Activated T-helper 1 cell treated with anti-CD3 and anti-CD28 coated beads, Interleukin-12 subunit alpha, Interleukin-12 subunit beta, Interleukin-2, Interleukin-4 antibody, amounts not matched to agents 30 ng/mL and 10 ng/mL and 1 ng/mL, durations not matched to agents 14 hours and 24 hours and 36 hours (primary cell): ENCODE data around the gene ERC1. TPM values are rescaled to one million over a fixed set of nuclear protein-coding genes. Genes with fewer than 3 reads are reported as not detected.

Experiments
- DNase-seq: peaks from one replicate; pipeline ENCODE4 v3.0.0; 2021; ENCODE audit warnings: low spot score
- H3K27ac Mint-ChIP-seq: one replicate; pipeline ENCODE4 v1.8.0; 2021; ENCODE audit warnings: mild to moderate bottlenecking, mixed read lengths
- H3K27me3 Mint-ChIP-seq: one replicate; pipeline ENCODE4 v1.8.0; 2022; ENCODE audit warnings: mild to moderate bottlenecking, moderate library complexity, mixed read lengths; ENCODE audit not compliant: insufficient read depth
- H3K36me3 Mint-ChIP-seq: one replicate; pipeline ENCODE4 v1.8.0; 2021; ENCODE audit warnings: low read depth, mixed read lengths
- H3K4me1 Mint-ChIP-seq: one replicate; pipeline ENCODE4 v1.8.0; 2021; ENCODE audit warnings: low read depth, mixed read lengths
- H3K4me3 Mint-ChIP-seq: one replicate; pipeline ENCODE4 v1.8.0; 2021; ENCODE audit warnings: mild to moderate bottlenecking, moderate library complexity, mixed read lengths
- H3K9me3 Mint-ChIP-seq: one replicate; pipeline ENCODE4 v1.8.0; 2021; ENCODE audit warnings: mixed read lengths
- intact Hi-C: fragments of 100-400 bp; cut with micrococcal nuclease; formaldehyde crosslinking; loops from one replicate; pipeline ENCODE4 v1.15.1; 2024
- total RNA-seq: library from RNA; stranded (reverse); gene quantifications from 2 replicates; pipeline ENCODE4 v1.2.3, GENCODE V29; 2022

The ERC1 gene
- total RNA-seq, 1 donor from 2014 or later = 33.6 TPM

DNA sequence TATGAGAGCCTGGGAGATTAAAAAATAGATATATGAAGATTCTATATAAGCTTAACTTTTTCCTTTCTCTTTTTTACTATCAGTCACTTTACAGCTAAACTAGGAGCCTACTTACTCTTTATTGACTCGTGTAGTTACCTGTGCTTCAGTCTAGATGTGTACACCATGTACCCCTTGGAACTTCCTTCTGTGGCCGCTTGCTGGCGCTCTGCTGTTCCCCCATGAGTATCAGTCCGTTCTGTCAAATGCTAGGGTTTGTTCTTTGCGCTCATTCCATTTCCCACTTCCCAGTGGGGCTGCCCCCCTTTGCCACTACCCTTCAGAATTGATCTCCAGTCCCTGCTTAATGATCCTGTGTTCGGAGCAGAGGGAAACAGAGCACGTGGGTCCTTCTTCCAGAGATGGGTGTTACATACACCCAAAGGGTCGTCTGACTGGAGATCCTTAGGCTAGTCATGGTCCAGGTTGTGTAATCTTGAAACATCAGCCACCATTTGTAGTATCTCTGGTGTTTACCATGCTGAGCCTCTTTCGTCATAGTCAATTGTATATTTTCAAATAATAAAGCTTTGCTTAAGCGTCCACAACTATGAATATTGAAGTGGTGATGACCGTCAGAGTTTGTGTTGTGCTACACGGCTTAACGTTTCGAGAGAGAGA, 443.4 kb downstream of the ERC1 start:
- Mint-ChIP-seq H3K27ac (no peak overlapping the region), H3K4me1 (no peaks in the 10 kb centered on the region), H3K27me3 (no peaks in the 10 kb centered on the region), H3K36me3 (no peaks in the 10 kb centered on the region), H3K9me3 (no peaks in the 10 kb centered on the region), H3K4me3 (no peak overlapping the region)
- no peak for DNase-seq
- intact Hi-C loops = no loop called here

DNA sequence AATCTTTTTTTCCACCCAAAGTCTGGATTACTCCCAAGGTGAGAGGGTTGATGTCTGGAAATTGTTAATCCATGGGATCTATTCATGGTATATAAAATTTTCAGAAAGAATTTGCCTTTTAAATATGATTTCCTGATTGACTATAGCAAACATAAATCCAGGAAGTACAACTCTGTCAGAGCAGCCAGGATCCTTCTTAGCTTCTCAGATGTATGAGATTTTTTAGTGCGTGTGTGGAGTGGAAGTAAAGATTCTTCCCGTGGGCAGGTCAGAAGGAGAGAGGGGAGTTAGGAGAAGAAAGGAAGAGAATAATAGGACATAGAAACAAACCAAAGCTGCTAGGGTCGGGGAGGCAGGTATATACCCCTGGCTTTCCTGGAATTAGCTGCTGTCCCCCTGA, 444.0 kb downstream of the ERC1 start:
- no peak for DNase-seq
- no peaks in the 10 kb centered on the region for H3K4me1 Mint-ChIP-seq
- H3K27me3 Mint-ChIP-seq = no peaks in the 10 kb centered on the region
- no peaks in the 10 kb centered on the region for H3K9me3 Mint-ChIP-seq
- H3K27ac Mint-ChIP-seq = no peak overlapping the region
- no peaks in the 10 kb centered on the region for H3K36me3 Mint-ChIP-seq
- intact Hi-C loops = no loop called here
- no peak overlapping the region for H3K4me3 Mint-ChIP-seq

DNA sequence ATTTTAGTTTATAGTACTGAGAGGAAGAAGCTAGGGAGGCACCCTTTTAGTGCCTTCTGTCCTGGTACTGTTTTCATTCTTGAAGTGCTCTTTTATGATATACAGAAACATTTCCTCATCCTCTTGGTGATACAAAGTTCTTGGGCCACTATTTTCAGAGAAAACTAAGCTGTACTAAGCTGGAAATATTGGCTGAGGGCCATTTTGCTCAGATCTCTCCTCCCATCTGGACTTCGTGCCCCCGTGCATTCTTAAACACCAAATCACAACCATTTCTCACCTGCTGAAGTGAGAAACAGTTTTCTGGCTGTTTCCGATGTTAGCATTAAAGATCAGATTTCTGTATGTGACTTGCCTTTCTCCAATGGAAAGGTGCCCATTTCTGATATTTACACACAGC, 444.4 kb downstream of the ERC1 start:
- Mint-ChIP-seq H3K36me3 (no peaks in the 10 kb centered on the region), H3K27me3 (no peaks in the 10 kb centered on the region), H3K4me1 (no peaks in the 10 kb centered on the region), H3K9me3 (no peaks in the 10 kb centered on the region), H3K27ac (no peak overlapping the region), H3K4me3 (no peak overlapping the region)
- no peak for DNase-seq
- intact Hi-C loops = no loop called here

DNA sequence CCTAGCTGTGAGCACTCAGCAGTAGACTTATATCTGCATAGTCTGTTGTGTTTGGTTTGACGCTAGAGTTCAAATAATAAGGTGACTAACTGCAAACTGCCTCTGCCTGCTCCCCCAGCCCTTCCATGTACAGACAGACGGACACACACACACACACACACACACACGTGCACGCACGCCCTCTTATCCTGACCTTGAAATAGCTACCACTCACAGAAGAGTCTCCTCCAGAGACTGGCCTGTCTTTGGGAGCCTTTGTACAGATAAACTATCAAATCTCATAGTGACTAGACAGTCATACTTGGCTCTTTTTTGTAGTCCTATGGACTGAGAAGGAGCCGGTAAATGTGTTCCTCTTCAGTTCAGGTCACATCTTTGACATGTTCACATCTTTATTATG, 445.0 kb downstream of the ERC1 start:
- no peak overlapping the region for H3K27ac Mint-ChIP-seq
- no peaks in the 10 kb centered on the region for H3K27me3 Mint-ChIP-seq
- H3K4me1 Mint-ChIP-seq = no peaks in the 10 kb centered on the region
- no peak overlapping the region for H3K4me3 Mint-ChIP-seq
- intact Hi-C loops = no loop called here
- H3K36me3 Mint-ChIP-seq = no peaks in the 10 kb centered on the region
- no peak for DNase-seq
- H3K9me3 Mint-ChIP-seq = no peaks in the 10 kb centered on the region

DNA sequence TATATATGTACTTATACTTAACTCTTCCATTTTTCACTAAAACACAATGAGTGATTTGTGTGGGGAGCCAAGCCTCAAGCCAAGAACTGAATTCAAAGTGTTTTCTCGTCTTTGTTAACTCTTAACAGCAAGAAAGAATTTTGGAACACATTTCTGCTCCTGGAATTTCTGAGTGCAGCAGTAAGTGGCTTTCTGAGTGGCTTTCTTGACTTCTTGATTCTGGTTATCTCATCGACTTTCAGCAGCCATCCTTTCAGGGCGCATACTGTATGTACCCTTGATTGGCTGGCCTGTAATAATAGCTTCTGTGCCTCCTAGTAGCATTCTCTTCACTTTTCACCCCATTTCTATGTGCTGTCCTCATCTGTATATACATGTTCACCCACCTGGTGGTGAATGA, 446.0 kb downstream of the ERC1 start:
- no peak for DNase-seq
- no peak overlapping the region for H3K4me3 Mint-ChIP-seq
- no peak overlapping the region for H3K27ac Mint-ChIP-seq
- H3K36me3 Mint-ChIP-seq = no peaks in the 10 kb centered on the region
- intact Hi-C loops = no loop called here
- H3K9me3 Mint-ChIP-seq = no peaks in the 10 kb centered on the region
- no peaks in the 10 kb centered on the region for H3K4me1 Mint-ChIP-seq
- no peaks in the 10 kb centered on the region for H3K27me3 Mint-ChIP-seq

DNA sequence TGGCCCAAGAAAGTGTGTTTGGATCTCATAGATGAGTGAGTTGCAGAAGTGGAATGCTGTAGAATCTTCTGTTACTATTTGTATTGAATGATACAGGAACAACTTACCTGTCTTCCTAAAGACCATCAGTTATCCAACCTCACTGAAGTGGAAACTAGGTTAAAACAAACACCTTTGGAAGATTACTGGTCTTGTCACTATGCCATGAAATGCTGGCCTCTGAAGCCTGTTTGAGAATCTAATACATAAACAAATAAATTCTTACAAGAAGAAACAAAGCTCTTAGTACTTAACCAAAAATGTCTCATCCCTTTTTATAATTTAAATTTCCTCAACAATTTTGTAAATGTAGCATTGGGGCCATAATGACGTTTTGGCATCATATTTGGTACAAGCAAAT, 448.2 kb downstream of the ERC1 start:
- H3K27me3 Mint-ChIP-seq = no peaks in the 10 kb centered on the region
- H3K4me1 Mint-ChIP-seq = no peaks in the 10 kb centered on the region
- DNase-seq = no peak
- H3K4me3 Mint-ChIP-seq = no peak overlapping the region
- H3K9me3 Mint-ChIP-seq = no peaks in the 10 kb centered on the region
- H3K36me3 Mint-ChIP-seq = no peaks in the 10 kb centered on the region
- no peak overlapping the region for H3K27ac Mint-ChIP-seq
- intact Hi-C loops = no loop called here

DNA sequence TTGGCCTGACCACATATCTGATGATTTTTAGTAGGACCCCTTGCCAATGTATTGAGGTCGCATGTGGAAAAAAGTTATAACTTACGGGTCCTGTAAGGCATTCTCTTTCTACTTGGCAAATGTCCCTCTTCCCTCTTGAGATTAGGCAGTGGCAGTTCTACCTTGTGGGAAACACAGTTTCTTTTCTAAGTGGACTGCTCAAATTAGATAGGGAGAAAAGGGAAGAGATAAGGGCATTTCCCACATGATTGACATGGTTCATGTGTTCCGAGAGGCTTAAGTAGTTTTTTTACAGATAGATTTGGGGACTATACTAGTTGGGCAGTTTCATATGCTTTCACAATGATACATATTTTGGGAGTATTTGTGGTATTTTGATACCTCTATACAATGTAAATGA, 448.7 kb downstream of the ERC1 start:
- no peak for DNase-seq
- no peaks in the 10 kb centered on the region for H3K9me3 Mint-ChIP-seq
- H3K4me3 Mint-ChIP-seq = no peak overlapping the region
- H3K27me3 Mint-ChIP-seq = no peaks in the 10 kb centered on the region
- H3K4me1 Mint-ChIP-seq = no peaks in the 10 kb centered on the region
- H3K36me3 Mint-ChIP-seq = no peaks in the 10 kb centered on the region
- intact Hi-C loops = no loop called here
- no peak overlapping the region for H3K27ac Mint-ChIP-seq

DNA sequence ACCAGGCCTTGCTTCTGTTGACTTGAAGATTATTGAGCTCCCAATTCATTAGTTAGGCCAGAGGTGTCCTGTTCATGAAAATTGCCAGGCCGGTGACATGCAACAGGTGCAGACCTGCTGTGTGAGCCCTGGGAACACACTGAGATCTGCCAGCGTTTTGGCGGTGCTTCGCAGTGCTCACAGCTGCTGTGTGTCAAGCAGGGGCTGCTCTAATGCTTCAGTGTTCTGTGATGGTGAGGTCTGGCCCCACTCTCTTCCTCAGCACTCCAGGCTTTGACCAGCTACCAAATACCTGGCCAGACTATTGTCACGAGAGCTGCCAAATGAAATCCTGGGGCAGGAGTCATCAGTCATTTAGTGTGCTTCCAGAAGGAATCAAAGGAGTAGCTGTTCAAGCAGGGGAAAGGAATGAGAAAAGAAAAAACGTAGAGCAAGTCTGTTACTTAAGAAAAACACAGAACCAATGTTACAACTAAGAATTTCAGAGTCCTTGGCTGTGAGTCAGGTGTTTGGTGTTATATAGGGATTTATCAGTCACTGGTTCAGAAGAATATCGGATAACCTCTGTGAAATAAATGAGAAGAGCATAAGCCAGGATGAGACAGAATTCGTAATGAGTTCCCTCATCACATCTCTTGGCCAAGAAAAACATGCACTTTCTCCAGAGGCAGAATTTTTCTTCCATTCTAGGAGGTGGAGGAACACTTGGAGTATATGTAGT, 452.6 kb downstream of the ERC1 start:
- H3K27ac Mint-ChIP-seq = no peak overlapping the region
- intact Hi-C loops = no loop called here
- H3K36me3 Mint-ChIP-seq = peaks cover 8% of the 10 kb centered on the region
- DNase-seq = no peak
- H3K4me1 Mint-ChIP-seq = no peaks in the 10 kb centered on the region
- H3K4me3 Mint-ChIP-seq = no peak overlapping the region
- no peaks in the 10 kb centered on the region for H3K9me3 Mint-ChIP-seq
- H3K27me3 Mint-ChIP-seq = no peaks in the 10 kb centered on the region

DNA sequence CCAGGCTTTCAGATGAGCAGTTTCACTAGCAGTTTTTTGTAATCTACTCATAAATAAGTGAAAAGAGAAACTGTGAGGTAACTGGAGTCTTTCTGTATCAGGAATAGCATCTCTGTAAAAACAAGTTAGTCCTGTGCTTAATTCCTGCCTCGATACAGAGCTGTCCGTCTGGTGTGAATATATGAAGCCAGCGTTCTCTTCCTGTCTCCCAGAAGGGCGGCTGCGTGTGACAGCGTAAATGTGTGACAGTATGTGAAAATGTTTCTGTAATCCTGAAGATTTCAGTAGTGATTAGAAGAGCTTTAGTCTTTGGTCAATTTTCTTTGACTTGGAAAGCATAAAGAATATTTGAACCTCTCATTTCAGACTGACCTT, 453.1 kb downstream of the ERC1 start:
- no peak overlapping the region for H3K4me3 Mint-ChIP-seq
- no peaks in the 10 kb centered on the region for H3K27me3 Mint-ChIP-seq
- intact Hi-C loops = no loop called here
- H3K4me1 Mint-ChIP-seq = no peaks in the 10 kb centered on the region
- no peaks in the 10 kb centered on the region for H3K9me3 Mint-ChIP-seq
- DNase-seq = no peak
- no peak overlapping the region for H3K27ac Mint-ChIP-seq
- peaks cover 8% of the 10 kb centered on the region for H3K36me3 Mint-ChIP-seq

DNA sequence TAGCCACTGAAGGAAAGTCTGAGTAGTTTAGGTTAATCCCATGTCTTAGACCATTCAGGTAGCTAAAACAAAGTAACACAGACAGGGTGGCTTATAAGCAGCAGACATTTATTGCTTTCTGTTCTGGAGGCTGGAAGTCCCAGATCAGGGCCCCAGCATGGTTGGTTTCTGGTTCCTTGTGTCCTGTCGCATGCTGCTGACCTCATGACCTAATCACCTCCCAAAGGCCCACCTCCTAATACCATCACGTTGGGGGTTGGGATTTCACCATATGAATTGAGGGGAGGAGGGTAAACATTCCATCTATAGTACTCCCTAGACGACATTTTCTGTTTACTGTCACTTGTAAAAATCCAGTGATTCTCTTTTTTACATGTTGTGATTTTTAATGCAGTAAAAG, 454.8 kb downstream of the ERC1 start:
- H3K36me3 Mint-ChIP-seq = peaks cover 8% of the 10 kb centered on the region
- H3K27ac Mint-ChIP-seq = no peak overlapping the region
- no peaks in the 10 kb centered on the region for H3K4me1 Mint-ChIP-seq
- H3K9me3 Mint-ChIP-seq = no peaks in the 10 kb centered on the region
- H3K27me3 Mint-ChIP-seq = no peaks in the 10 kb centered on the region
- DNase-seq = no peak
- intact Hi-C loops = no loop called here
- H3K4me3 Mint-ChIP-seq = no peak overlapping the region

DNA sequence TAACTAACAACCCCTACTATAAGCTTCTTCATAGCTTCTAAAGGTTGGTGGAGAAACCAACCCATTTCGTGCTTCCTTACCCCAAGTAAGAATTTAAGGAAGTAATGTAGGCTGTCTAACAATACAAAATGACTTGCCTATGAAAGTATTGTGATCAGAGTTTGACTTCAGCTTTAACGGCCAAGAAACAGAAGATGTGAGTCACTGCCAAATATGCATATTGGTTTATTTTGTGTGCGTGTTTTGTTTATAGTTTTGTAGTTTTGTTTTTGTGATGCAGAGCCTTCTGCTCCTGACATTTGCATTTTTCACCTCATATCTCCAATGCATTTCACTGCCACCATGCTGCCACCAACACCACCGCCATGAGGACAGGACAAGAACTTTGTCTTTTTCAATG, 457.3 kb downstream of the ERC1 start:
- Mint-ChIP-seq H3K27me3 (no peaks in the 10 kb centered on the region), H3K27ac (no peak overlapping the region), H3K36me3 (peaks cover 8% of the 10 kb centered on the region), H3K4me3 (no peak overlapping the region), H3K9me3 (no peaks in the 10 kb centered on the region), H3K4me1 (no peaks in the 10 kb centered on the region)
- no peak for DNase-seq
- intact Hi-C loops = no loop called here

DNA sequence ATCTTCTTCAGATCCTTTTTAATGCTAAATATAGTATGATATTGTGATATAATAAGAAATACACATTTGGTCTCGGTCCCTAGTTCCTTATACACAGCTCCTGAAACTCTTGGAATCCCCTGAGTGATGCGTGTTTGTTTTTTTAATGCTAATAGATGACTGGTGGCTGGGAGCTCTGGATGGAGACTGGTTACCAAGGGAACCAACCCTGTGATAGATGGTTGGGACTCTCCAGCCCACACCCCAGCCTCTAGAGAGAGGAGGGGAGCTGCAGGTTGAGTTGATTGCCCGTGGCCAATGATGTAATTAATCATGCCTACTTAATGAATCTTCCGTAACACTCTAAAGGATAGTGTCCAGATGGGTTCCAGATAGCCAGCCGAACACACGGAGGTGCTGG, 462.8 kb downstream of the ERC1 start:
- H3K9me3 Mint-ChIP-seq = no peaks in the 10 kb centered on the region
- no peaks in the 10 kb centered on the region for H3K27me3 Mint-ChIP-seq
- intact Hi-C loops = no loop called here
- no peaks in the 10 kb centered on the region for H3K4me1 Mint-ChIP-seq
- H3K4me3 Mint-ChIP-seq = no peak overlapping the region
- H3K27ac Mint-ChIP-seq = no peak overlapping the region
- no peak for DNase-seq
- no peaks in the 10 kb centered on the region for H3K36me3 Mint-ChIP-seq

DNA sequence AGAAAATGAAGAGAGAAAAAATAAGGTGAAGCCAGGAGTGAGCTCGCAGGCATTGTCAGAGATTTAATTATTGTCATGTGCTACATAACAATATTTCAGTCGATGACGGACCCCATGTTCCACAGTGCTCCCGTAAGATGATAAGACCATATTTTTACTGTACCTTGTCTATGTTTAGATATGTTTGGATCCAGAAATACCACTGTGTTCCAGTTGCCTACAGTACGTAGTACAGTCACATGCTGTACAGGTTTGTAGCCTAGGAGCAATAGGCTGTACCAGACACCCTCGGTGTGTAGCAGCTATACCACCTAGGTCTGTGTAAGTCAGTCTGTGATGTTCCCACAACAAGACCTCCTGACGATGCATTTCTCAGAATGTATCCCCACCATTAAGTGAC, 465.9 kb downstream of the ERC1 start:
- Mint-ChIP-seq H3K27me3 (no peaks in the 10 kb centered on the region), H3K9me3 (no peaks in the 10 kb centered on the region), H3K4me1 (no peaks in the 10 kb centered on the region), H3K4me3 (no peak overlapping the region), H3K36me3 (peaks cover 3% of the 10 kb centered on the region), H3K27ac (no peak overlapping the region)
- intact Hi-C loops = no loop called here
- DNase-seq = no peak

DNA sequence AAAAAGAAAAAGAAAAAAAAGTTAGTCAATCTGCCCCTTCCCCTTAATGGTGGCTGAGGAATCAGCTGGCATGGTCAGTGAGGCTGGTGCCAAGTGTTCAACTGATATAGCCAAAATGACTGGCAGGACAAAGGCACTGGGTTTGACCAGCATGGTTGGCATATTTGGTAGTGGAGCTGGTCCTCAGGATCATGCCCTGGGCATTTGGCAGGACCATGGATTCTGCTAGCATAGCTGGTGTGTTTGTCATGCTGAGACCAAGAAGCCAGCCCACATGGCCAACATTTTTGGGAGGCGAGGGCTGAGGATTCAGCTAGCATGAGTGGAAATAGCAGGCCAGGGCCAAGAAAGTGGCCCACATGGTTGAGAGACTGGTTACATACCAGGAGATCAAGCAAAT, 466.9 kb downstream of the ERC1 start:
- Mint-ChIP-seq H3K9me3 (no peaks in the 10 kb centered on the region), H3K27ac (no peak overlapping the region), H3K4me3 (no peak overlapping the region), H3K36me3 (peaks cover 3% of the 10 kb centered on the region), H3K27me3 (no peaks in the 10 kb centered on the region), H3K4me1 (no peaks in the 10 kb centered on the region)
- DNase-seq = no peak
- intact Hi-C loops = no loop called here
